ENCODE measurements around the gene SNTG2. TPM values are rescaled to one million over a fixed set of nuclear protein-coding genes. Genes with fewer than 3 reads are reported as not detected.

SNTG2 gene
- total RNA-seq, 1 donor from 2014 or later, result 0.47 TPM

- TF ChIP-seq, protein P1, sequence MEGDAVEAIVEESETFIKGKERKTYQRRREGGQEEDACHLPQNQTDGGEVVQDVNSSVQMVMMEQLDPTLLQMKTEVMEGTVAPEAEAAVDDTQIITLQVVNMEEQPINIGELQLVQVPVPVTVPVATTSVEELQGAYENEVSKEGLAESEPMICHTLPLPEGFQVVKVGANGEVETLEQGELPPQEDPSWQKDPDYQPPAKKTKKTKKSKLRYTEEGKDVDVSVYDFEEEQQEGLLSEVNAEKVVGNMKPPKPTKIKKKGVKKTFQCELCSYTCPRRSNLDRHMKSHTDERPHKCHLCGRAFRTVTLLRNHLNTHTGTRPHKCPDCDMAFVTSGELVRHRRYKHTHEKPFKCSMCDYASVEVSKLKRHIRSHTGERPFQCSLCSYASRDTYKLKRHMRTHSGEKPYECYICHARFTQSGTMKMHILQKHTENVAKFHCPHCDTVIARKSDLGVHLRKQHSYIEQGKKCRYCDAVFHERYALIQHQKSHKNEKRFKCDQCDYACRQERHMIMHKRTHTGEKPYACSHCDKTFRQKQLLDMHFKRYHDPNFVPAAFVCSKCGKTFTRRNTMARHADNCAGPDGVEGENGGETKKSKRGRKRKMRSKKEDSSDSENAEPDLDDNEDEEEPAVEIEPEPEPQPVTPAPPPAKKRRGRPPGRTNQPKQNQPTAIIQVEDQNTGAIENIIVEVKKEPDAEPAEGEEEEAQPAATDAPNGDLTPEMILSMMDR (conservative IDR thresholded peaks at IDR 0.05), result no peak
- no peaks in the 10 kb centered on the region for H3K4me1 Mint-ChIP-seq
- no peak overlapping the region for H3K4me3 Mint-ChIP-seq
- DNase-seq (ENCODE audit: low read depth, low spot score), result no peak
- peaks cover 6% of the 10 kb centered on the region for H3K36me3 Mint-ChIP-seq (ENCODE audit: low read depth)
- no peaks in the 10 kb centered on the region for H3K27me3 Mint-ChIP-seq (ENCODE audit: low read depth)
- H3K9me3 Mint-ChIP-seq, result peaks cover 5% of the 10 kb centered on the region
- no peak overlapping the region for H3K27ac Mint-ChIP-seq (ENCODE audit: unreplicated experiment)
Observed at GRCh38 chr2:1192121-1192520, 241.5 kb downstream of the SNTG2 start.

DNA sequence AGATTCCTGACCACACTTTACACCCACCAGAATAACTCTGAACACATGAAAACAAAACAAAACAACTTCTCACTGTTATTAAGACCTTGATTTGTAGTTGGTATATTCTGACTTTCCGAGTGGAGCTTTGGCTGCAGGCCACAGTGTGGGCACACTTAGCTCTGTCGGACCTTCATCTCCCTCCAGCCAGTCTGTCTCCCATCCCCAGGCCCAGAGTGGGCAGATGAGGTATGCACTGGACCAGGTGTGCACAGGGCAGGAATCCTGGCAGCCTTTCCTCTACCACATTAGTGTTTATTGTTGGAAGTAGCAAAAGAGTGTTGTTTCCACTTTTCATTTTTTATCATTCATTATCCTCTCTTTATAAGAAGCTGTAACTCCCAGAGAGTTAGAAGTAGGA is 243.2 kb downstream of the SNTG2 start:
- Mint-ChIP-seq H3K27ac (ENCODE audit: unreplicated experiment) (no peak overlapping the region), H3K9me3 (peaks cover 5% of the 10 kb centered on the region), H3K36me3 (ENCODE audit: low read depth) (peaks cover 6% of the 10 kb centered on the region), H3K4me1 (no peaks in the 10 kb centered on the region), H3K4me3 (no peak overlapping the region), H3K27me3 (ENCODE audit: low read depth) (no peaks in the 10 kb centered on the region)
- TF ChIP-seq, protein P1 (conservative IDR thresholded peaks at IDR 0.05), result no peak
- DNase-seq (ENCODE audit: low read depth, low spot score), result no peak

DNA sequence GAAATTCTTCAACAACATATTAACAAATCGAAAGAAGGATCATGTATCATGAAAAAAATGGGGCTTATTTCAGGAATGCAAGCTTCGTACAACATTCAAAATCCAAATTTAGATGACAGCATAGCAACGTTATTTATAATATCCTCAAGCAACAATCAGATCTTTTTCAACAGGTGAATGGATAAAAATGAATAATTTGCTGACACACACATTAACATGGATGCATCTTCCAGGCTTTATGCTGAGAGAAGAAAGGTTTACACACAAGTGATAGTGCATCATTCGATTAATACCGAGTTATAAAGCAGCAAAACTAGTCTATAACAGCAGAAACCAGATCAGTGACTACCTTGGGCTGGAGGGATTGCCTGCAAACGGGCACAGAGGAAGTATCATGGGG is 253.1 kb downstream of the SNTG2 start:
- Mint-ChIP-seq H3K36me3 (ENCODE audit: low read depth) (peaks cover 2% of the 10 kb centered on the region), H3K27ac (ENCODE audit: unreplicated experiment) (no peak overlapping the region), H3K4me1 (no peaks in the 10 kb centered on the region), H3K9me3 (peaks cover 3% of the 10 kb centered on the region), H3K4me3 (no peak overlapping the region), H3K27me3 (ENCODE audit: low read depth) (peaks cover 4% of the 10 kb centered on the region)
- TF ChIP-seq, protein P1 (conservative IDR thresholded peaks at IDR 0.05), result no peak
- DNase-seq (ENCODE audit: low read depth, low spot score), result no peak

- no peak overlapping the region for H3K4me3 Mint-ChIP-seq
- H3K36me3 Mint-ChIP-seq (ENCODE audit: low read depth), result peaks cover 2% of the 10 kb centered on the region
Observed at GRCh38 chr2:1205853-1206252, 255.2 kb downstream of the SNTG2 start.

DNA sequence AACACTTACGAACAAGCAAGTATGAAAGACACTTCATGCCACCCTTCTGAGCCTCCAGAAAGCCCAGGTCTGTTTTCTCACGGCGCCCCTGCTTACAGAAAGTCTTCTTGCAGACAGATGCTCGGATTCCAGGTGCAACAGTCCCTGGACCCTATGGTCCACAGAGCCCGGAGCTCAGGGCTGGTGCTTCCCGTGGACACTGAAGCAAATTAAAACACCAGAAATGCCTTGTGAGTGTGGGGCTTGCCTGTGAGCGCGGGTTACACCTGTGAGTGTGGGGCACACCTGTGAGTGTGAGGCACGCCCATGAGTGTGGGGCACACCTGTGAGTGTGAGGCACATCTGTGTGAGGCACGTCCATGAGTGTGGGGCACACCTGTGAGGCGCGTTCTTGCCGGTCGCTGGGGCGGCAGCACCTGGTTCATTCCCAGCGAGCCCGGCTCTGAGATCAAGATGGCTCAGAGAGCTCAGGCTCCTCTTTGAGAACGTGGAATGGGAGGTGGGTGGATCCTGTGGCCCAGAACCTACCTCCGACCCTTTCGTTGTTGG is 257.4 kb downstream of the SNTG2 start:
- peaks cover 3% of the 10 kb centered on the region for H3K36me3 Mint-ChIP-seq (ENCODE audit: low read depth)
- H3K27me3 Mint-ChIP-seq (ENCODE audit: low read depth), result peaks cover 8% of the 10 kb centered on the region
- H3K9me3 Mint-ChIP-seq, result peaks cover 6% of the 10 kb centered on the region
- DNase-seq (ENCODE audit: low read depth, low spot score), result no peak
- H3K4me1 Mint-ChIP-seq, result no peaks in the 10 kb centered on the region
- H3K27ac Mint-ChIP-seq (ENCODE audit: unreplicated experiment), result no peak overlapping the region
- TF ChIP-seq, protein P1 (conservative IDR thresholded peaks at IDR 0.05), result no peak
- no peak overlapping the region for H3K4me3 Mint-ChIP-seq

More at GRCh38 chr2:1205853-1206252, 255.2 kb downstream of the SNTG2 start:
- TF ChIP-seq, protein P1 (conservative IDR thresholded peaks at IDR 0.05), result no peak
- no peak overlapping the region for H3K27ac Mint-ChIP-seq (ENCODE audit: unreplicated experiment)
- no peak for DNase-seq (ENCODE audit: low read depth, low spot score)
- H3K9me3 Mint-ChIP-seq, result peaks cover 3% of the 10 kb centered on the region
- H3K4me1 Mint-ChIP-seq, result no peaks in the 10 kb centered on the region
- H3K27me3 Mint-ChIP-seq (ENCODE audit: low read depth), result peaks cover 4% of the 10 kb centered on the region
